Measurements from ENCODE around the gene BCAS3.

DNA sequence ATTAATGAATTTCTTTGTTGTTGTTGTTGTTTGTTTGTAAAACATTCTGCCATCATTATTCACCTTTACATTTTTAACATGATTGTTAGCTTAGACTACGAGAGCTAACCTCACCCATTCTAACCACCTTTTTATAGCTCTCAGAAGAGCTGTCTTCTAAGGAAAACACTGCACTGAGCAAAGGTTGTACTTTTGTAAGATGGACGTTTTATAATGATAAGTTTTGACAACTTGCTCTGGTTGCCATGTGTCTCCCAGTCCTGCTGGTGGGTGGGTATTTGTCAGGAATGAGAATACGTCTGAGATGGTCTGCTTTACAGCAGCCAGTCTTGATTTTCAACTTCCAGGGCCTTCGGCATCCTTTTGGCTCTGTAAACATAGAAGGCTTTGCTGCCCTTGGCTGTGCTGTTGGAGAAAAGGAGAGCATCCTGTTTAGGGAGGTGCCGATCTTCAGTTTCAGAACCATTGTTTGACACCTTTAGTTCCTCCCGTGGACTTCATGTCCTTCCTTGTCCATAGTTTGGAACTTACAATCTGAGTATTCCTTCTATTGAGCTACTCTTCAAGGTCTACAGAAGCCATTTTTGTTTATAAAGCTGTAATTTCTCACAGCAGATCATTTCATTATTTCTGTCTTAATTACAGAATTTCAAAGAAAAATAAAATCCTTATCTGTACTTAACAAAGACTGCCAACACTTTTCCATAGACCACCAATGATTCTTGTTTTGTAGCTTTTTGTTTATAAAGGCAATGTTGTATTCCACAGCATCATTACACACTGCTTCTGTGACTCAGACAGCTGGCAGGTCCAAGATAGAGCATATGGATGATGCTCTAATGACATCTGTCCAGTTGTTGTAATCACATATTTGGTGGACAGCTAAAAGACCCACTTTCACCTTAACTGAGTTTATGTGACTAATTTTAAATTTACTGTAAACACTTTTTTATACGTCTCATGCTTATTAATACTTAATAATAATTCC lies 451.9 kb downstream of the BCAS3 start:
- TF ChIP-seq POLR2A (IDR thresholded peaks at IDR 0.05; ENCODE audit: low read depth, low read length): no peak
- TF ChIP-seq POLR2AphosphoS5 (IDR thresholded peaks at IDR 0.05; ENCODE audit: low read depth, low read length): no peak
